ENCODE data around the gene FDX1.
"Not testable (repeated sequence)": the region's sequence is repeated elsewhere in the genome, so short reads cannot be mapped to it uniquely, and the experiment has no call there.

FDX1 gene

GRCh38 chr11:110429731-110430266 is at the start of gene FDX1:
FDX1 (plus strand) TSS chr11:110429948; CDS start chr11:110430121, 173 bp downstream.
- DNase-seq = no peak

GRCh38 chr11:110380836-110381622 is 48.7 kb upstream of the FDX1 start:
- DNase-seq = no peak

- not testable (repeated sequence) for DNase-seq
Measured at GRCh38 chr11:110388231-110388630, 41.5 kb upstream of the FDX1 start.

GRCh38 chr11:110389965-110390364 is 39.8 kb upstream of the FDX1 start:
- DNase-seq = no peak

GRCh38 chr11:110392056-110392455 is 37.7 kb upstream of the FDX1 start:
- no peak for DNase-seq

GRCh38 chr11:110397668-110398286 is 32.0 kb upstream of the FDX1 start:
- not testable (repeated sequence) for DNase-seq

- DNase-seq = not testable (repeated sequence)
Measured at GRCh38 chr11:110403585-110403984, 26.2 kb upstream of the FDX1 start.

- not testable (repeated sequence) for DNase-seq
Measured at GRCh38 chr11:110405636-110406035, 24.1 kb upstream of the FDX1 start.

- DNase-seq = no peak
Measured at GRCh38 chr11:110407315-110407714, 22.4 kb upstream of the FDX1 start.

- no peak for DNase-seq
Measured at GRCh38 chr11:110409174-110409573, 20.6 kb upstream of the FDX1 start.

- no peak for DNase-seq
Measured at GRCh38 chr11:110410651-110411050, 19.1 kb upstream of the FDX1 start.

- DNase-seq = no peak
Measured at GRCh38 chr11:110415081-110415480, 14.7 kb upstream of the FDX1 start.

GRCh38 chr11:110421658-110422057 is 8.1 kb upstream of the FDX1 start:
- DNase-seq = not testable (repeated sequence)

- no peak for DNase-seq
Measured at GRCh38 chr11:110422306-110422905, 7.3 kb upstream of the FDX1 start.

GRCh38 chr11:110424775-110425444 is 4.8 kb upstream of the FDX1 start:
- no peak for DNase-seq

- peak; percentile 36 for DNase-seq
Measured at GRCh38 chr11:110425751-110426545, 3.8 kb upstream of the FDX1 start.

- DNase-seq = no peak
Measured at GRCh38 chr11:110428040-110428439, 1.7 kb upstream of the FDX1 start.

GRCh38 chr11:110428956-110429730 is 605 bp upstream of the FDX1 start:
- DNase-seq = no peak

GRCh38 chr11:110430267-110431050 is 711 bp downstream of the FDX1 start:
- no peak for DNase-seq

- DNase-seq = no peak
Measured at GRCh38 chr11:110431051-110431672, 1.4 kb downstream of the FDX1 start.
